Muscle layer of colon (tissue), 2 donors: ENCODE results near the gene CDC14A.

Source experiments
- H3K27ac ChIP-seq: one replicate; pipeline ENCODE4 v1.7.0; 2013; ENCODE audit warnings: low read depth, mild to moderate bottlenecking, low read length, moderate library complexity
- H3K27me3 ChIP-seq, 2 donors: one replicate each; pipeline ENCODE4 v1.7.0; 2013; ENCODE audit warnings: low read length in 2 of 2, mild to moderate bottlenecking in 2 of 2; ENCODE audit not compliant: insufficient read depth in 2 of 2, control insufficient read depth in 1 of 2
- H3K36me3 ChIP-seq: one replicate; pipeline ENCODE4 v1.7.0; 2013; ENCODE audit warnings: mild to moderate bottlenecking, low read length; ENCODE audit not compliant: insufficient read depth
- H3K4me1 ChIP-seq: one replicate; pipeline ENCODE4 v1.7.0; 2013; ENCODE audit warnings: mild to moderate bottlenecking, low read length; ENCODE audit not compliant: insufficient read depth
- H3K4me3 ChIP-seq, 2 donors: one replicate each; pipeline ENCODE4 v1.7.0; 2013; ENCODE audit warnings: low read length in 2 of 2, low read depth in 1 of 2, mild to moderate bottlenecking in 1 of 2, moderate library complexity in 1 of 2
- H3K9ac ChIP-seq: one replicate; pipeline ENCODE4 v1.7.0; 2013; ENCODE audit warnings: low read length
- H3K9me3 ChIP-seq: one replicate; pipeline ENCODE4 v1.7.0; 2013; ENCODE audit warnings: mild to moderate bottlenecking, low read length
- donor health status: abdominal sarcoma.
- donor health status: Adenocarcinoma of cecum.

Gene CDC14A

DNA sequence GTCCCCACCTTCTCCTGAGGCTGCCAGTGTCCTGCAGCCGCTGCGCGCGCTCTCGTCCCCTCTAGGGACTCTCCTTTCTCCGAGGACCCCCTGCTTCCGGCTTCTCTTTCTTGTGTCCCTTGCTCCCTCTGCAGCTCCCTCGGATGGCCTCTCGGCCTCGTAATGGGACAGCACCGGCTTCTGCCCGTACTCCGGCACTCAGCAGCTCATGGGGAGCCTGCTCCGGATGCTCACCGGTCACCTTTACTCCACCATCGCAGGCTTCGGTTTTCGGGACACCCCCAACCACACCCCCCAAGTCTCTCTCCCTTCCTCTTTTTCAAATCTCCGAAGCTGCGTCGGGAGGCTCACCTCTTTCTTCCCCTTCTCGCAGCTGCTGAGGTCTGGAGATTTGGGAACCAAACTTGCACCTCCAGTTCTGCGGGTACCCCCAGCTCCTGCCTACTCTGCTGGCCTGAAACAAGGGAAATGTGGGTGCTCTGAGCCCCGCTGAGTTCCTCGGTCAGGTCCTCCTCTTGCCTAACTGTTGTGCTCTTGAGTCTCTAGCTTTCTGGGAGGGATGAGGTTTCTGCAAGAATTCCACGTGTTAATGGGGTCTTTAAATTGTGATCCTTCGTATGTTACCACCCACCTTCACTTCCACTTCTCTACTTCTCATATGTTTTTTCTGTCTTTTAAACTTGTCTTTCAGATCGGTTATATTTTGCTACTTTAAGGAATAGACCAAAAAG, 930 bp downstream of the CDC14A start:
- H3K9ac ChIP-seq, result peak overlapping the region; percentile 49
- H3K4me3 ChIP-seq, result peak overlapping the region; percentile 91 to 94
- peaks cover 7% of the 10 kb centered on the region for H3K36me3 ChIP-seq
- peaks cover 41% of the 10 kb centered on the region for H3K4me1 ChIP-seq
- peak overlapping the region; percentile 94 for H3K27ac ChIP-seq
- H3K27me3 ChIP-seq, result no peaks in the 10 kb centered on the region
- H3K9me3 ChIP-seq, result no peaks in the 10 kb centered on the region

DNA sequence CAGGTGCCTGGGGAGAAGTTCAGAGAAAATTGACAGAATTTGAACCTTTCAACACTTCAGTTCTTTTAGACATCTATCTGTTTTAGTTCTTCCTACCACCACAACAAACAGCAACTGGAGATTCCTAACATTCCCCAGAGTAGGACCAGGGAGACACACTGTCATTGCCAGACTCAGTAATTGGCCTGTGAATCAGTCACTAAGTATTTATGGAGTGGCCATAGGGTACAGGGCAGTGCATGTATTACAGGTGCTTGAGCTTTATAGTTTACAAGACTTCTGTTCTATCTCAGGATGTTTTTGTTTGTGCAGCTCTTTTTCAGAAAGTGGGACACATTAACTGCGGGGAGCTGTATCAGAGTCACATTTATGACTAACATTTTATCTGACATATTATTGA, 1.7 kb downstream of the CDC14A start:
- Histone ChIP-seq H3K9ac (peak overlapping the region; percentile 49), H3K27ac (no peak overlapping the region), H3K4me1 (peaks cover 45% of the 10 kb centered on the region), H3K36me3 (peaks cover 7% of the 10 kb centered on the region), H3K4me3 (peak overlapping the region in 1 of 2 donors; percentile 94), H3K9me3 (no peaks in the 10 kb centered on the region), H3K27me3 (no peaks in the 10 kb centered on the region)

GRCh38 chr1:100354971-100355394, 2.7 kb downstream of the CDC14A start:
- H3K4me1 ChIP-seq, result peaks cover 45% of the 10 kb centered on the region
- H3K27ac ChIP-seq, result no peak overlapping the region
- no peak overlapping the region for H3K9ac ChIP-seq
- H3K9me3 ChIP-seq, result no peaks in the 10 kb centered on the region
- no peaks in the 10 kb centered on the region for H3K27me3 ChIP-seq
- no peak overlapping the region for H3K4me3 ChIP-seq
- H3K36me3 ChIP-seq, result peaks cover 7% of the 10 kb centered on the region

DNA sequence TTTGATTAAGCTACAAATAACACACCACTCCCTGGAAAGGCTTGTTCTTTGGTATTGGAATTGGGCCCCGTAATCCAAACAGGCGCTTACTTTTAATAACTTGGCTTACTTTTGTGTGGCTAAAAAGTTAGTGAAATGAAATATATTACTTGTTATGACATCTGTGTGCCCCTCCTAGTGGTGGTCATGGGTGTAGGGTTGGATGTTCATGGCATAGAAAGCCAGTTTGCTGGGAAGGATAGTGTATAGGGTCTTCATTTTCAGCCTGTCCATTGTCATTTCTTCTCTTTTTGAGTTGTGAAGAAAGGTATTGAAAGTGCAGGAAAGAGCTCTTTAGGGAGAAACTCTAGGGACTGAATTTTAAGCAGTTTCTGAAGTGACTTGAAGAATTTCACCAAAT, 5.9 kb downstream of the CDC14A start:
- H3K36me3 ChIP-seq, result peaks cover 7% of the 10 kb centered on the region
- H3K27ac ChIP-seq, result no peak overlapping the region
- H3K9me3 ChIP-seq, result no peaks in the 10 kb centered on the region
- H3K9ac ChIP-seq, result no peak overlapping the region
- no peaks in the 10 kb centered on the region for H3K27me3 ChIP-seq
- peaks cover 57% of the 10 kb centered on the region for H3K4me1 ChIP-seq
- H3K4me3 ChIP-seq, result no peak overlapping the region

DNA sequence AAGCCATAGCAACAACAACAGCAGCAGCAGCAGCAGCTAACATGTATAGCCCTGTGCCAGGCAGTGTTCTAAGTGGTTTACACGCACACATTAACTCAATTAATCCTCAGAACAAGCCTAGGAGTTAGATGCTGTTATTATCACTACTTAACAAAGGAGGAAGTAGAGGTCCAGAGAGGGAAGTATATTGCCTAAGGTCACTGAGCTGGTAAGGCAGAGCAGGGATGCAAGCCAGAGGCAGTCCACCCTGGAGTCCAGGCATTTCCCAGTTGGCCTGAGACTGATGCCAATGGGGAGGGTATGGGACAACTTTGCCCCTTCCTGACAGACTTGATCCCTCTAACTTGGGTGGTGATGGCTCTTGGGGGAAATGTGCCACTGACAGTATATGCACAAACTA, 6.8 kb downstream of the CDC14A start:
- Histone ChIP-seq H3K9ac (no peak overlapping the region), H3K36me3 (peaks cover 7% of the 10 kb centered on the region), H3K9me3 (no peaks in the 10 kb centered on the region), H3K27me3 (no peaks in the 10 kb centered on the region), H3K4me1 (peaks cover 51% of the 10 kb centered on the region), H3K4me3 (no peak overlapping the region), H3K27ac (no peak overlapping the region)

- H3K27ac ChIP-seq, result no peak overlapping the region
- peaks cover 34% of the 10 kb centered on the region for H3K4me1 ChIP-seq
- H3K9me3 ChIP-seq, result no peaks in the 10 kb centered on the region
- H3K27me3 ChIP-seq, result no peaks in the 10 kb centered on the region
- H3K9ac ChIP-seq, result no peak overlapping the region
- H3K4me3 ChIP-seq, result no peak overlapping the region
- peaks cover under 1% of the 10 kb centered on the region for H3K36me3 ChIP-seq
Observed at GRCh38 chr1:100360790-100361510, 8.6 kb downstream of the CDC14A start.

- Histone ChIP-seq H3K36me3 (no peaks in the 10 kb centered on the region), H3K27ac (no peak overlapping the region), H3K4me3 (no peak overlapping the region), H3K9ac (no peak overlapping the region), H3K4me1 (peaks cover 30% of the 10 kb centered on the region), H3K27me3 (no peaks in the 10 kb centered on the region), H3K9me3 (no peaks in the 10 kb centered on the region)
Observed at GRCh38 chr1:100361511-100362089, 9.3 kb downstream of the CDC14A start.

DNA sequence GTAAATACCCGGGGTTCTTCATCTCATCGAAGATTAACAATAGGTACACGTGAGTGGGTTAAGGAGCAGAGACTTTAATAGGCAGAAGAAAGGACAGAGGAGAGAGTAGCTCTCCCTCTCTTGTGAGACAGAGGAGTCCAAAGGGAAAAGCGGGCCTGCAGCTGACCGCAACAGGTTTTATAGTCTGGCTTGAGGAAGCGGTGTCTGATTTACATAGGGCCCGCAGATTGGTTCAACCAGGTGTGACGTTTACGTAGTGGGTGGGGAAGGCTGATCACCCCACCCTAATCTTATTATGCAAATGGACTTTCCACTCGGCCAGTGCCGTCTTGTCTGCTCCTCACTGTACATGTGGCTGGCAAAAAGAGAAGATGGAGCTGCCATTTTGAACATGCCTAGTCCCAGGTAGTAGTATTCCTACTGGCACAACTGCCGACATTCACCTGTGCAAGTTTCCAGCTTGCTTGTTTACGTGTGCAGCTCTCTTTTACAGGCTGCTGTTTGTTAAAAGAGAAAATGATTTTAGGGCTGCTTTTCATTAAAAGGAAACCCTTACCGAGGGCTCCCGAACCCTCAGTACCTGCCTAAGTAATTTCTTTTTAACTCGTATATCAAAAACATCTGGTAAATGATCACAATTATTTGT, 10.6 kb downstream of the CDC14A start:
- Histone ChIP-seq H3K4me1 (peaks cover 22% of the 10 kb centered on the region), H3K9me3 (no peaks in the 10 kb centered on the region), H3K4me3 (no peak overlapping the region), H3K27me3 (no peaks in the 10 kb centered on the region), H3K9ac (no peak overlapping the region), H3K27ac (no peak overlapping the region), H3K36me3 (no peaks in the 10 kb centered on the region)

DNA sequence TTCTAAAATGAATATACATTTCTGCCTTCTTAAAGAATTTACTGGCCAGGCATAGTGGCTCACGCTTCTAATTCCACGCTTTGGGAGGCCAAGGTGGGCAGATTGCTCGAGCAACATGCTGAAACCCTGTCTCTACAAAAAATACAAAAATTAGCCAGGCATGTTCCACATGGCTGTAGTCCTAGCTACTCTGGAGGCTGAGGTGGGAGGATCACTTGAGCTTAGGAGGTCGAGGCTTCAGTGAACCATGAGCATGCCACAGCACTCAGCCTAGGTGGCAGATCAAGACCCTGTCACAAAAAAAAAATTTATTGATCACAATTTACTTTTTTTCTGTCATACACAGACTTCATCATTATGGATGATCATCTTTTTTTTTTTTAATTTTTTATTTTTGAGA, 11.5 kb downstream of the CDC14A start:
- Histone ChIP-seq H3K4me1 (peaks cover 15% of the 10 kb centered on the region), H3K36me3 (no peaks in the 10 kb centered on the region), H3K9ac (no peak overlapping the region), H3K27ac (no peak overlapping the region), H3K27me3 (no peaks in the 10 kb centered on the region), H3K9me3 (no peaks in the 10 kb centered on the region), H3K4me3 (no peak overlapping the region)

- H3K27me3 ChIP-seq, result no peaks in the 10 kb centered on the region
- peaks cover 15% of the 10 kb centered on the region for H3K4me1 ChIP-seq
- no peaks in the 10 kb centered on the region for H3K36me3 ChIP-seq
- H3K4me3 ChIP-seq, result no peak overlapping the region
- H3K9ac ChIP-seq, result no peak overlapping the region
- no peak overlapping the region for H3K27ac ChIP-seq
- no peaks in the 10 kb centered on the region for H3K9me3 ChIP-seq
Observed at GRCh38 chr1:100364697-100365096, 12.4 kb downstream of the CDC14A start.

DNA sequence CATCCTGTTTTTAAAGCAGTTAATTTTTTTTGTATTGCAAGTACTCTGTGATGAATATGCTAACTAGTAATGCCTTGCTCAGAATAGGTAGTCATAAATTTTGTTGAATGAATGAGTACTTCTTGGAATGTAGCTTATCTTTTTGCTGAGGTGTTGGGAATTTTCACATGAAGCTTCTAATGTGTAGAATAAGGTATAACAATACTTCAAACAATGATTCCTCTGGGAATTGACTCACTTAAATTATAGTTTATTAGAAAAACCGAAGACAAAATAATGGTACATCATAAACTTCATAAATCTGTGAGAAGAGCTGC, 13.9 kb downstream of the CDC14A start:
- H3K27ac ChIP-seq, result no peak overlapping the region
- no peaks in the 10 kb centered on the region for H3K9me3 ChIP-seq
- H3K4me1 ChIP-seq, result peaks cover 6% of the 10 kb centered on the region
- no peaks in the 10 kb centered on the region for H3K36me3 ChIP-seq
- H3K4me3 ChIP-seq, result no peak overlapping the region
- no peak overlapping the region for H3K9ac ChIP-seq
- no peaks in the 10 kb centered on the region for H3K27me3 ChIP-seq
